Thyroid gland (tissue), 4 donors: ENCODE results near the gene RGS1. TPM values are rescaled to one million over a fixed set of nuclear protein-coding genes. Genes with fewer than 3 reads are reported as not detected.

ENCODE experiments used
- DNase-seq, 2 donors: peaks; one replicate each; pipeline ENCODE4 v3.0.0-alpha.2; 2019
- H3K27ac ChIP-seq, 3 donors: fragments of 200-600 bp; sonication (generic); 1 replicate in 2 of 3; 2 replicates in 1 of 3; pipeline ENCODE4 v1.5.1; 2016 to 2019; ENCODE audit warnings: mild to moderate bottlenecking in 1 of 3, moderate library complexity in 1 of 3
- H3K27me3 ChIP-seq: fragments of 200-600 bp; sonication (generic); one replicate; pipeline ENCODE4 v1.5.1; 2019
- H3K36me3 ChIP-seq, 2 donors: fragments of 200-600 bp; sonication (generic); one replicate each; pipeline ENCODE4 v1.5.1; 2016 to 2019
- H3K4me1 ChIP-seq, 2 donors: fragments of 200-600 bp; sonication (generic); one replicate each; pipeline ENCODE4 v1.5.1; 2017 to 2019
- H3K4me3 ChIP-seq, 3 donors: fragments of 200-600 bp; sonication (generic); replicated peaks in 1 of 3; 1 replicate in 2 of 3; 2 replicates in 1 of 3; pipeline ENCODE4 v1.5.1; 2016; ENCODE audit warnings: mild to moderate bottlenecking in 1 of 3
- H3K9me3 ChIP-seq: fragments of 200-600 bp; sonication (generic); one replicate; pipeline ENCODE4 v1.5.1; 2017
- POLR2A ChIP-seq, 2 donors: fragments of 450-650 bp; IDR thresholded peaks; one replicate each; pipeline ENCODE4 v1.6.1; 2017; ENCODE audit warnings: antibody characterized with exemption in 2 of 2, mild to moderate bottlenecking in 2 of 2, moderate library complexity in 1 of 2
- WGBS, 2 donors: methylation state at CpG; one replicate each; pipeline ENCODE4 v1.1.5; 2017; 5-methylcytosine and 5-hydroxymethylcytosine counted together
- intact Hi-C: fragments of 100-400 bp; cut with DNase I; formaldehyde crosslinking; loops from one replicate; pipeline ENCODE4 v1.15.1; 2023
- total RNA-seq, 4 donors: library from RNA; depleted of rRNA; stranded (reverse); fragments of >200 nt; gene quantifications; one replicate each; pipeline ENCODE4 v1.2.3, GENCODE V29; 2016
- TF ChIP-seq, protein P1 (sequence below), 6 experiments: fragments of 200-600 bp in 3 of 6; fragments of 450-650 bp in 3 of 6; sonication (generic) in 3 of 6; IDR thresholded peaks; one replicate each; pipeline ENCODE4 v1.5.1; 2016 to 2019; ENCODE audit warnings: antibody characterized with exemption in 6 of 6, mild to moderate bottlenecking in 2 of 6, inconsistent platforms in 1 of 6, moderate library complexity in 1 of 6

RGS1 gene
- total RNA-seq, 4 donors from 2014 or later, result 19.7 to 32.6 (median 23.0) TPM

DNA sequence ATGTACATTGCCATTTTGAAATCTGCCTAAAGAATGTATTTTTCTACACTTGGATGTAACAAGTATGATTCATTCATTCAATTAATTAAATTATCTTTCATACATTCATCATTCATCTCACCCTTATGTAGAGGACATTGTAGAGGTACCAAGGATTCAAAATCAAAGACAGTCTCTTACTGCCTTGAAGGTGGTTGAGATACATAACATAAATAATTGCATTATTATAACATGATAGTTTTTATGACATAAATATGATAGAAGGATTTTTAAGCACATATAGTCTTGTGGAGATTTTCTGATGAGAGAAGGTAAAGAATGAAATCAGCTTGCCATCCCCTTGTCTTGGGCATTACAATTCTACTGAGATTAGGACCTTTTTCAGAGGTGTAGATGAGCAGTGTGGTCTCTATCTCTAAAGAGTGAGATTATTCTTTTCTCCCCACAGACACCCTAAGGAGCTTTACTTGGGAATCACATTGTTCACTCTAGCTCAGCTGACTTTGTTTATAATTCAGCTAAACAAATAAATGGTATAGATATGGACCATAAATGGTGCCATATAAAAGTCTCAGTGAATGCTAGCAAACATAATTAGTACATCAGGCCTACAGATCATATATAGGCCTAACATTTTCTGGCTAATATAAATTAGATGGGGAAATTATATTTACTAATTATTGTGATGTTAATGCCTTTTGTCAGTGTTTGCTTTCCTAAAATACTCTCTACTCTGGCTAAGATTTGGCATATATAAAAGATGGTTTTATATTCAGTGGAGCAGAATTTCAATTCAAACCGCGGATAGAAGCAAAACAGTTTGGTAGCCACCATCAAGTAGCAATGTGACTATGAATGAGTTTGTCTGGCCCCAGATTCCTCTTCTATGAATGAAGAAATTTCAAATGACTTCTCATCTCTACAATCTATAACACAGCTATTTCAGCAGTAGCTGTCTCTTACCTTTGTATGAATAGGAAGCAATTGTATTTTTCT, 1.9 kb downstream of the RGS1 start:
- intact Hi-C loops, result loop anchor here (2.0 kb wide), 1 partner anchor 17 kb away; no protein-coding TSS in a partner anchor
- no peak overlapping the region for H3K27ac ChIP-seq
- 93 to 94% methylated on average over 2 of the region's 2 CpGs for WGBS, 2 donors
- TF ChIP-seq POLR2A (IDR thresholded peaks at IDR 0.05), result no peak
- TF ChIP-seq, protein P1, sequence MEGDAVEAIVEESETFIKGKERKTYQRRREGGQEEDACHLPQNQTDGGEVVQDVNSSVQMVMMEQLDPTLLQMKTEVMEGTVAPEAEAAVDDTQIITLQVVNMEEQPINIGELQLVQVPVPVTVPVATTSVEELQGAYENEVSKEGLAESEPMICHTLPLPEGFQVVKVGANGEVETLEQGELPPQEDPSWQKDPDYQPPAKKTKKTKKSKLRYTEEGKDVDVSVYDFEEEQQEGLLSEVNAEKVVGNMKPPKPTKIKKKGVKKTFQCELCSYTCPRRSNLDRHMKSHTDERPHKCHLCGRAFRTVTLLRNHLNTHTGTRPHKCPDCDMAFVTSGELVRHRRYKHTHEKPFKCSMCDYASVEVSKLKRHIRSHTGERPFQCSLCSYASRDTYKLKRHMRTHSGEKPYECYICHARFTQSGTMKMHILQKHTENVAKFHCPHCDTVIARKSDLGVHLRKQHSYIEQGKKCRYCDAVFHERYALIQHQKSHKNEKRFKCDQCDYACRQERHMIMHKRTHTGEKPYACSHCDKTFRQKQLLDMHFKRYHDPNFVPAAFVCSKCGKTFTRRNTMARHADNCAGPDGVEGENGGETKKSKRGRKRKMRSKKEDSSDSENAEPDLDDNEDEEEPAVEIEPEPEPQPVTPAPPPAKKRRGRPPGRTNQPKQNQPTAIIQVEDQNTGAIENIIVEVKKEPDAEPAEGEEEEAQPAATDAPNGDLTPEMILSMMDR (IDR thresholded peaks at IDR 0.05), result no peak
- H3K27me3 ChIP-seq, result no peaks in the 10 kb centered on the region
- no peak for DNase-seq
- H3K4me3 ChIP-seq, result no peak overlapping the region
- peaks cover 3 to 7% of the 10 kb centered on the region in 2 donors for H3K4me1 ChIP-seq
- no peaks in the 10 kb centered on the region for H3K36me3 ChIP-seq
- no peaks in the 10 kb centered on the region for H3K9me3 ChIP-seq

DNA sequence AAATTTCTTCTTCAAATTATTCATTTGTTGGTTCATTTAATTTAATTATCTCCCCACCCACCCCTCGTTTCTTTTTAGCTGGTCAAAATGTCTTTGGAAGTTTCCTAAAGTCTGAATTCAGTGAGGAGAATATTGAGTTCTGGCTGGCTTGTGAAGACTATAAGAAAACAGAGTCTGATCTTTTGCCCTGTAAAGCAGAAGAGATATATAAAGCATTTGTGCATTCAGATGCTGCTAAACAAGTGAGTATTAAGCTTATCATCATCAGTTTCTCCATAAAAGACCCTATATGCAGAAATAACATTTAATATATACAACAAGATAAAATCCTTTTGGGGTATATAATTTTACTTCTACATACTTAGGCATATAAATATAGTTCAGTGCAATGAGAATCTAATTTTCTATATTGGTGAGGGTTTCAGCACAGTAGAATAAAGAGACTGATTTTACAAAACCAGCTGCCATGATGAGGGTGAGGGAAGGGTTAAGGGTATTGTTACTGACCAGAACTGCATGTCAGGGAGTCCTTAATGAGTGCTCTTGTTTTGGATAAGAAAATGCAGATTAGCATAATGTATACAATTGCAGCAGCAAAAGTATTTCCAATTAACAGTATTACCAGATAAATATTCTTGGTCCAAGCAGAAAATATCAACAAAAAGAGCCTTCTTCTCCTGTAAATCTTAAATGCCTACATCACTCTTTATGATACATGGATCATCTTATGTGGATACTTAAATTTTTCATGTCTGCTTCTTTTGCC, 2.8 kb downstream of the RGS1 start:
- H3K4me1 ChIP-seq, result peaks cover 3 to 7% of the 10 kb centered on the region in 2 donors
- intact Hi-C loops, result no loop called here
- H3K4me3 ChIP-seq, result no peak overlapping the region
- no peaks in the 10 kb centered on the region for H3K36me3 ChIP-seq
- WGBS, 2 donors, result 71 to 81% methylated on average over 1 of the region's 1 CpG
- no peaks in the 10 kb centered on the region for H3K9me3 ChIP-seq
- H3K27ac ChIP-seq, result no peak overlapping the region
- H3K27me3 ChIP-seq, result no peaks in the 10 kb centered on the region
- TF ChIP-seq, protein P1 (IDR thresholded peaks at IDR 0.05), result no peak
- no peak for TF ChIP-seq POLR2A (IDR thresholded peaks at IDR 0.05)
- DNase-seq, result no peak

DNA sequence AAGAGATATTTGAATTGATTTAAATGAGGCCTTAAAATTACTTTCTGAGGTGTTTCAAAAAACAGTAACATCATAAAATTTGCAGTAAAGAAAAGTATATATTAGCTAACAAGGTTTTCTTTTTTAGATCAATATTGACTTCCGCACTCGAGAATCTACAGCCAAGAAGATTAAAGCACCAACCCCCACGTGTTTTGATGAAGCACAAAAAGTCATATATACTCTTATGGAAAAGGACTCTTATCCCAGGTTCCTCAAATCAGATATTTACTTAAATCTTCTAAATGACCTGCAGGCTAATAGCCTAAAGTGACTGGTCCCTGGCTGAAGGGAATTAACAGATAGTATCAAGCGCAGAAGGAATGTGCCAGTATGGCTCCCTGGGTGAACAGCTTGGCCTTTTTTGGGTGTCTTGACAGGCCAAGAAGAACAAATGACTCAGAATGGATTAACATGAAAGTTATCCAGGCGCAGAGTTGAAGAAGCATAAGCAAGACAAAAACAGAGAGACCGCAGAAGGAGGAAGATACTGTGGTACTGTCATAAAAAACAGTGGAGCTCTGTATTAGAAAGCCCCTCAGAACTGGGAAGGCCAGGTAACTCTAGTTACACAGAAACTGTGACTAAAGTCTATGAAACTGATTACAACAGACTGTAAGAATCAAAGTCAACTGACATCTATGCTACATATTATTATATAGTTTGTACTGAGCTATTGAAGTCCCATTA, 3.6 kb downstream of the RGS1 start:
- no peak overlapping the region for H3K27ac ChIP-seq
- no peak overlapping the region for H3K4me3 ChIP-seq
- intact Hi-C loops, result no loop called here

DNA sequence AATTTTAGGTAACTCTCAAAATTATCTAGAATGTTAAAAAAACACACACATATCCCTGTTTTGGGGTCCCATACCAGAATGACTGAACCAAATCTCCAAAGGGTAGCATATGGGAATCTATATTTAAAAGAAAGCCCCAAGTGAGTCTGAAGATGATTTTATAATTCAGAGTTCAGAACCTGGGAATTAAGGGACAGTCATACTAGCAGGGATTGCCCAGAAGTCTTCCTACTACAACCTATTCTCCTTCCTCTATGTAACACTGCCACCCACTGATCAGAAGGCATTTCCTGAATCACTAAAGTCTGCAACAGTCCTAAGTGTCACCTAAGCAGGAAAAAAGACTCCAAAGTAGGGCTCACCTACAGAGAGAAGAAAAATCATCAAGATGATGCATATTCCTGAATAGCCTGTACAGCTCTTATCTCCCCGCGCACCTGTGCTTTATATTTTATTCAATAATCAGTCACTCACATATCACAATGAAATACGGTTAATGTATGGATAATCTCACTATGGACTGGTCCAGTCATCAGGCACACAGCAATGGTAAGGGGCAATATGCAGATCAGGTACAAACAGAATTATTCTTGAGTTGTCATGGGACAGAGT, 4.9 kb downstream of the RGS1 start:
- intact Hi-C loops, result no loop called here
- no peak for DNase-seq
- H3K4me3 ChIP-seq, result no peak overlapping the region
- H3K4me1 ChIP-seq, result peaks cover 3 to 4% of the 10 kb centered on the region in 2 donors
- 73 to 93% methylated on average over 3 of the region's 3 CpGs for WGBS, 2 donors
- no peak overlapping the region for H3K27ac ChIP-seq
- no peaks in the 10 kb centered on the region for H3K36me3 ChIP-seq
- H3K27me3 ChIP-seq, result no peaks in the 10 kb centered on the region
- TF ChIP-seq, protein P1 (IDR thresholded peaks at IDR 0.05), result peak in 4 of 6 experiments; percentile 23 to 49 (median 40)
- no peak for TF ChIP-seq POLR2A (IDR thresholded peaks at IDR 0.05)
- no peaks in the 10 kb centered on the region for H3K9me3 ChIP-seq

More for the DNA sequence above, 3.6 kb downstream of the RGS1 start:
- no peak for DNase-seq
- no peaks in the 10 kb centered on the region for H3K27me3 ChIP-seq
- 92% methylated on average over 6 of the region's 6 CpGs for WGBS, 2 donors
- H3K36me3 ChIP-seq, result no peaks in the 10 kb centered on the region
- peaks cover 3 to 4% of the 10 kb centered on the region in 2 donors for H3K4me1 ChIP-seq
- TF ChIP-seq POLR2A (IDR thresholded peaks at IDR 0.05), result no peak
- TF ChIP-seq, protein P1 (IDR thresholded peaks at IDR 0.05), result no peak
- no peaks in the 10 kb centered on the region for H3K9me3 ChIP-seq
